G401 (cell line): ENCODE measurements around the gene FRS3. TPM values are rescaled to one million over a fixed set of nuclear protein-coding genes. Genes with fewer than 3 reads are reported as not detected.

Experiments
- DNase-seq: peaks from one replicate; pipeline ENCODE4 v3.0.0-alpha.2; 2015; ENCODE audit warnings: low spot score
- in situ Hi-C: cut with HindIII; loops from 2 replicates; pipeline ENCODE4 v1.10.0; 2016; ENCODE audit warnings: low sequenced_read_pairs, mixed read lengths
- total RNA-seq: library from RNA; depleted of rRNA; stranded (reverse); fragments of >200 nt; shearing (Covaris generic); gene quantifications from 2 replicates; pipeline ENCODE4 v1.2.3, GENCODE V29; 2014

The FRS3 gene
- total RNA-seq, 1 experiment from 2014 or later, result 3.3 TPM

DNA sequence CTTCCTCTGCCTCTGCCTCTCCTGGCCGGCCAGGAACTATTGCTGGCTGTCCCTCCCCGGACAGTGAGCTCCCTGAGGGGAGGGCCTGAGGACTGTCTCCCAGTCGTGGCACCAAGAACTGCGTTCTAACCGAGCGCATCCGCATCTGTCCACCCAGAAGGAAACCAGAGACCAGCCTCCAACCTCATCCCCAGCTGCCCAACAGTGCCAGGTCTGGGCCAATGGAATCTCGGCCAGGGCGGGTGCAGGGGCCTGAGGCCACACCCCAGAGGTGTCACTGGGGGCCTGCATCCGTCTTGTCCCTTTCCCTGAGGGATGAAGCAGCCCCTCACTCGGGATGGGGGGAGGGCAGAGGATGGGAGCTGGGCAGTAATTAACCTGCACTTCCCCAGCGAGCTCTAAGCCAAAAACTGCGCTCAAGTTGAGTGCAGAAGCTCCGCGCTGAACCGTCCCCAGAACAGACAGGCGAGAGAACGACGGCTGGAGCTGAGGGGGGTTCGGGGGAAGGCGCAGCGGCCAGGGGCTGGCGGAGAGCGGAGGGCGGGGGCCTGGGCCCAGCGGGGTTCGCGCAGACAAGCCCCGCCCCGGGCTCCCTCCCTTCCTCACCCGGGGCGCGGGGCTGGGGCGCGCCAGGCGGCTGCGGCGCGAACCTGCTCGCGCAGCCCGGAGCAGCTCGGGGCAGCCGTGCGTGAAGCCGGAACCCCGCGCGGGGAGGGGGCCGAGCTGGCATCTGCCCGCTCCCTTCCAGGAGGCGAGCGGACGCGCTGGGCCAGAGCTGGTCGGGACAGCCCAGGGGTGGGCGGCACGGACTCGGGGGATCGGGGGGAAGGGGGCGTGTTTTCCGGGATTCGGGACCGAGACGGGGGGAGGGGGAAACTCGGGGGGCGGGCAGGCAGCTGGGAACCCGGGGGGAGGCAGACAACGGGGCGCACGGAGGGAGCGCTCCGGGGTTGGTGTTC, 45.7 kb downstream of the FRS3 start:
- peak; percentile 69 for DNase-seq
- in situ Hi-C loops, result no loop called here

DNA sequence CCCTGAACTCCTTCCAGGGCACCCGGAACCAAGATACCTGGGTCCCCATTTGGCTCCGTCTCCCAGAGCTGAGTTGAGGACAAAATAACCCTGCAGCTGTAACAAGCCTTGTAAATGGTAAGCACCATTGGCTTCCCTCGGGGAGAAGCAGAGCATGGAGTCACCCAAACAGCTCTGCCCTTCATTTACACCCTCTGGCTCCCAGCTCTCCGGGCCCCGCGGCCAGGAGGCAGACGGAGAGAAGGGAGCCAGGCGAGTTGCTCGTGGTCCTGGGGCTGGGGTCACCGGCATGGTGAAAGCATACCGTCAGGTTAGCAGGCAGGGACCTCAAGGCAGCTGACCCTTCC, 46.4 kb downstream of the FRS3 start:
- peak; percentile 19 for DNase-seq
- in situ Hi-C loops, result no loop called here

DNA sequence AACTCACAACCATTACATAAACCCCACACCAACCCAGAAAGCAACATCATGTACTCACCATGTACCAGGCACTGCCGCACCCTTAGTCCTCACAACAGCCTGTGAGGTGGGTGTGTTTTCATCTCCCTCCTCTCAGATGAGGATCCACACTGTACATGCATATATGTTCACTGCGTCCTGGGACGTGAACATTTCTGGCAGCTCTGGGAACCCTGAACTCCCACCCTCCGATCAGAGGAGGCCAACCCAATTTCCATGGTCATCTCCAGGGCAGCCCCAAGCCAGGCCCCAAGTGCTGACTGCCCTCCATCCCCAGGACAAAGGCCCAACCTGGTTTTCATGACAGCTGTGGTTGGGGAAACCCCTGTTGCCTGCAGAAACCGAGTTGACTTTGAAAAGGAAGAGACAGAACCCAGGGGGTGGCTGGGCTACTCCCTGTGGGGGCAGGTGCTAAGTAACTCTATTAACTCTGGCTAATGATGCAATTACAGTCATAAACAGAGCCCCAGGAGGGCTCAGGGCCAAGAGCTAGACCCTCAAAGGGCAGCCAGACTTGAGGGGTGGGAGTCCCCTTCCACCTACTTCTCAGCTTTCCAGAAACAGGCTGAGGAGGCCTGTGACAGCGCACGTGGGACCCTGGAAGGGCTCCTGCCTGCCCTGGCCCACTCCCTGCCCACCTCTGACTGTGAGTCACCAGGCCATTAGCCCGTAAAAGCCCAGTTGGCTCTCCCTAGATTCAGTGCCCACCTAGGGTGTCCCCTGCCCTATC, 46.9 kb downstream of the FRS3 start:
- DNase-seq, result no peak
- in situ Hi-C loops, result no loop called here

DNA sequence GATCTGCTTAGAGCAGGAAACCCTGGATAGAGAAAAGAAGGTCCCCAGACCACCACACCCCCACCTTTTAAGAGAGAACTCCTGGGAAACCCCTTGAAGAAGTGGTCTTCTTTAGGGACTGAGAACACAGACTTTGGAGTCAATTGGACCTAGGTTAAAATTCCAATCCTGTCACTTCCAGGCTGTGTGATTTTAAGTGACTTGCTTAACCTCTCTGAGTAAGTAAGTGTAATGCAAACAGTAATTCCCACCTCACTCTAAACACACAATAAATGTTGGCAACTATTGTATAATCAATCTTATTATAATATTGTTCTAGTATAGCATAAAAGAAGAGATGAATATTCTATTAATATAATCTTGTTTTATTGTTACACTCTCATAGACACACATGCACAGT, 47.6 kb downstream of the FRS3 start:
- DNase-seq, result no peak
- in situ Hi-C loops, result no loop called here

DNA sequence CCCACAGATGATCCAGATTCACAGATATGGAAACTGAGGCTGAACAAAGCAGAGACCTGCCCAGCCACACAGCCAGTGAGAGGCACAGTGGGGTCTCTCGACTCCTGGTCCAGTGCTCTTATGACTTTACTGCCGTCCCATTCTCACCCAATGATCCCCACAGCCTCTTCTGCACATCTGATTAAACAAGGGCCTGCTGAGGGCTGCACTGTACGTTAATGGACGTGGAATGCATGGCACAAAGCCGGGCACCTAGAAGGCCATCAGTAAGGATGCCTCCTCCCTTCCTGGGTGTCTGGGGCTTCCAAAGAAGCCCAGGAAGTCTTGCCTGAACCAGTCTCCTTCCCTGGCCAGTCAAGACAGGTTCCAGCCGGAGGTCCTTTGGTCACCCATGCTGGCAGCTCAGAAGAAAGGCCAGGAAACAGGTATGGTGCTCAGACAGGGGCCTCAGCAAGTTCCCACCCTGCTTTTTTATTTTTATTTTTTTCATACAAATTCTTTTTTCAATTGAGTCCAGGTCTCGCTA, 48.1 kb downstream of the FRS3 start:
- no peak for DNase-seq
- in situ Hi-C loops, result no loop called here

DNA sequence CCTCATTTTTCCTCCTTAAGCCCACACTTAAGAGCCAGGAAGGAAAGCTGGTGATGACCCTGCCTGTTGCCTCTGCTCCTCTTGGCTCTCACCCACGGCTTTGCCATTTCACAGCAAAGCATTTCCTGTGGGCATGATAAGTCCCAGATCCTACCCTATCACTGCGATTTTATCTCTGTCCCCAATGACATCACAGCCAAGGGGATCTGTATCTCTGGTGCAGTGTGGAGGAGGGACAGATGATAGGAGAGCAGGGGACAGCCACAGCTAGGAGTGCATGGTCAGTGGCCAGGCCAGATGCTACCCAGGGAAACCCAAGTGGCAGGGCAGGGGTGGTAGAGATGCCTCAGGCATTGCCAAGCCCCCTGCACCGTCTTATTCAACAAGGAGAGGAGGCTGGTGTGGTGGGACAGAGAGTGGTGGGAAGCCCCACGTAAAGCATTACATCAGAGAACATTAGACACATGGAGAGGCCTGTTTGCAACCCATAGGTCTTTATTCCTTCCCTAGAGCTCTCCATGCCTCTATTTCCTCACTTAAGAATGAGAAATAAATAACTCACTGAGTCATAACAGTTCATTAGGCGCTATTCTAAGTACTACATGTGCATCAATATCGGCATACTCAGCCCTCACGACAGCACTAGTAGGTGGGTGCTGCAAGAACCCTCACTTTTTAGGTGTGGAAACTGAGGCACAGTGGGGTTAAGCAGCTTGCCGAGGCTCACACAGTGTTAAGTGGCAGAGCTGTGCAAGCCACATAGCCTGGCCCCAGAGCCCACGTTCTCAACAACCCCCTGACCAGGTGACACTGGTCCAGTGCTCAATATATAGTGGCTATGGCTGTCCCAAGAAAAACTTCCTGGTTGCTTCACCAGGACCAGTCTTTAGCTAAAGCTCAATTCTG, 48.9 kb downstream of the FRS3 start:
- peak; percentile 34 for DNase-seq
- in situ Hi-C loops, result no loop called here

DNA sequence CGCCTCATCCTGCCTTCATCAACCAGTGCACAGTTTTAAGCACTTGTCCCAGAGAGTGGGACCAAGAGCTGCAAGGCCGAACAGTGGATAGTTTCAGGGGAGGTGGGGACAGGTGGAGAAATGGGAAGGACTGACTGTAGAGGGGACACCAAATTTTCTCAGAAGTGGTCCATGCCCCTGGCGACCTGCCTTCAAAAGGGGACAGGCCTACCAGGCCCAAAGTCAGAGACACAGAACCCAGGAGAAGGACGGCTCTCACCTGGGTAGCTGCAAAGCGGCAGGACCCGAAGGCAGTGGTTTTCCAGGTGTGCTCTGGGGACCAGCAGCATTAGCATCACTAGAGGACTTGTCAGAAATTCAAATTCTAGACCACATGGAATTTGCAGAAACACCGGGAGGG, 50.1 kb downstream of the FRS3 start:
- no peak for DNase-seq

DNA sequence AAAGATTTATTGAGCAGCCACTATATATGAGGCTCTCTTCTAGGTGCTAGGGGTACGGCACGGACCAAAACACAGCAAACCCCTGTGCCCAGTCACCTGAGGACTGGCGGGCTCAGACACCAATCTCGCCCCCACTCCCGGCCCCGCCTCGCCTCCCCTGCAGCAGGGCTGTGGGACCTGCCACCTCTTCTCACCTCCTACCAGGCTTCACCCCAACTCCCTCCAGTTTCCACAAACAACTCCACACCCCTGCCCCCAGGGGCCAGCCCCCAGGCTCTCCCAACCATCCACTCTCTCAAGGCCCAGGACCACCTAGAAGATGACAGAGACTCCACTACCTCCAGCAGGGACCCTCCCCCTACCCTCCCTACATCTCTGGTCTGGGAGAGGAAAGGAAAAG, 50.7 kb downstream of the FRS3 start:
- in situ Hi-C loops, result no loop called here
- no peak for DNase-seq

More for the DNA sequence above, 50.1 kb downstream of the FRS3 start:
- in situ Hi-C loops, result no loop called here

DNA sequence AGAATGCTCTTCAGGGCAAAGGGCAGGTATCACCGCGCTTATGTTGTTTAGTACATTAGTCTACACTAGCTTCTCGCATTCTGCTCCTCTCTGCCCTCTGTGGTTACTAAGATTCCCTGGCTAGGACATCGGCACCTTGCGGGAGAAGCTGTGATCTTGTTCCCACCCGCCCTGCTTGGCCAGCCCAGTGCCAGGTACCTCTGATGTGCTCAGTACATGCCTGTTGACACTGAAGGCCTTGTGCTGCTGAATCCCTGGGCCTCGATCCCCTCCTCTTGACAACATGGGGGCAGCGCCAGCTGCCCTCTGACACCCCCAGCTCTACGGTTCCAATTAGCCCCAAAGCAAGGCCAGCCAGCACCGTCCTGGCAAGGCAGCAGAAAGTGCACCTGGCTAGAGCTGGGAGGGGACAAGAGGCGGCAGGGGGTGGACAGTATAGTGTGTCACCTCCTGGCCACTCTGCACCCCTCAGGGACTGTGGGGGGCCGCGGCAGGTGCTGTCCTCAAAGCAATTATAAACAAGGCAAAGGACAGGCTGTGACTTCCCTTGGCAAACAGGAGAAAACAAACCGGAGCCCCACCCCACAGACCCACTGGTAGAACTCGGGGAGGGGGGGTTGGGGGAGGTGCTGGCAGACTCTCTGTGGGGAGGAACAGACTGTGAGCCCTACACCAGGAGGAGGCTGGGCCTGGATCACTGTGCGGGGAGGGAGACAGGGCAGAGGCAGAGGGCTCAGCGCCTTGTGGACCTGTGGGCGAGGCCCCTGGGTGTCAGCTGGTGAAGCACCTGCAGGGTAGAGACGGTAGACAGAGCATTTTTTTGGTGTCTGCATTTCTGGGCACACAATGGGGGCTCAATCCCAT, 51.4 kb downstream of the FRS3 start:
- peak; percentile 78 for DNase-seq
- in situ Hi-C loops, result no loop called here

DNA sequence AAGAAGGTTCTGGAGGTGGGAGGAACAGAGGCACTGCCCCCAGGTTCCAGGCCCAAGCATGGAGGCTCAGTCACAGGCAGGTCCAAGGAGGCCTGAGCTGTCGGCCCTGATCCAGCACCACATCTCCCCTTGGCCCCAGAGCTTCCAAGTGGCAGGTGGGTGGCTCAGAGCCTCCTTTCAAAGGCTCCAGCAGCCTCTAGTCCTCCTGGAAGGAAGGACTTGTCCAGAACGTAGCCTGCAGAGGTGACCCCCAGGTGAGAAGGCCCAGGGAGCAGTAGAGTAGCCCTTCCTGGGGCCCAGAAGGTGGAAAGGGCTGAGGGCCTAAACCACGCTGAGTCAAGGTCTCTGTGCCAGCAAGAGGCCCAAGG, 52.0 kb downstream of the FRS3 start:
- DNase-seq, result no peak
- in situ Hi-C loops, result no loop called here

DNA sequence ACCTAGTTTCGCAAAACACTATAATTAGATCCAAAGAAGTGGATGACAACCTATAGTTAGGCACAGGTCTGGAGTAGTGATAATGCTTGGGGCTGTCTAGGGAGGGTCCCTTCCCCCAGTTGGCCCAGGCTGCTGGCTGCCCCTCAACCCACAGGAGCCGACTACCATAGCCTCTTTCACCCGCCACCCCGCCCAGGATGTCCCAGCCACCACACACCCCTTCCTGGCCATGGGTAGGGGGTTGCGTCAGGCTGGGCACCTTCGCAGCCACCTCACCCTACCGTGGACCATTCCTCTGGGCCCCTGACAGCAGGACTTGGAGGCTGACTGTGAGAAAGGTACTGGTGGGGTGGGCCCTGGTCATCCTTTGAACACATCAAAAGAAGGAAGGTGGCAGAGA, 52.8 kb downstream of the FRS3 start:
- no peak for DNase-seq
- in situ Hi-C loops, result no loop called here

DNA sequence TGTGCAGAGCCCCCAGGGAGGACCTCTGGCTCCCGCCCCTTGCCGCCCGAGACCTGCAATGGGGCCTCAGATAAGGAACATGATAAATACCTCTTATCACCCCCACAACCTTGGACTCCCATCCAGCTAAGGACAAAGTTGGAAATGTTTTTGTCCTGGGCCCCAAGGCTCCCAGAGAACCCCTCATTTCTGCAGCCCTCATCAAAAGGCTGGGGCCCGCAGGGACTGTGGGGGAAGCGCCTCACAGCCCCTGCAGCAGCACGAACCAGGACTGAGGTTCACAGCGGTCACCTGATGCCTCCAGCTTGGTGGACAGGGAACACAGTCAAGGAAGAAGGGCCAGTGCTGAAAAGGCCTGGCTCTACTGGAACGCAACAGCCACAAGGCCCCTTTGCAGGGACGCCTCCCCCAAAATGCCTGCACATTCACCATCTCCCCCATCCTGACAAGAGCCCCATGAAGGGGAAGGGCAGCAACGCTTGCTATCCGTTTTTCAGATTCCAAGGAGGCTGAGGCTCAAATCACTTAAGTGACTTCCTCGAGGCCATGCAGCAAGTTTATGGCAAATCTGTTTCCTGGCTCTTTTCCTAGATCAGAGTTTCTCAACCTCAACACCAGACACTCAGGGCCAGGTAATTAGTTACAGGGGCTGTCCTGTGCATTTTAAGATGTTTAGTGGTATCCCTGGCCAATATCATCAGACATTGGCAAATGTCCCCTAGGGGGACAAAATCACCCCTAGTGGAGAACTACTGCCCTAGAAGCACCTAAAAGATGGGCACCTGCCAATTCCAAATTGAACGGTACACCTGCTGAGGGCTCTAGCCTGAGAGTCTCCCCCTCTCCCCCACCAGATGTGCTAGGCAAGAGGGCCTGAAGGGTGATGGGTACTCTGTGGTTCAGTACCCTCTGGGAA, 54.9 kb downstream of the FRS3 start:
- no peak for DNase-seq
- in situ Hi-C loops, result no loop called here

DNA sequence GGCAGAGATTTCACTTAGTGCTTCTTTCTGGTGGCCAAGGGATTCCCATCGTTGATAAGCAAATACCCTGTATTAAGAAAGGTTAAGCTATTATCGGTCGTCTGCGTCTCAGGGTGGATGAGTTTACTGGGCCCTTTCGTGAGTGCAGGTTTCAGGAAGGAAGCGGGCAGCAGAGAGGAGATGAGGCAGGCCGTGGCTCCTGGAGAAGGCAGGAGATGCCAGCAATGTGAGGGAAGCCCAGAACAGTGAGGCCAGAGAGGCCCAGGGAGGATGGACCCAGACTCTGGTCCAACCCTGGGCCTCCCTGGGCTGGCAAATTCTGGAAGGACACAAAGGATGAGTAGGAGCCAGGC, 55.5 kb downstream of the FRS3 start:
- in situ Hi-C loops, result no loop called here
- DNase-seq, result no peak

DNA sequence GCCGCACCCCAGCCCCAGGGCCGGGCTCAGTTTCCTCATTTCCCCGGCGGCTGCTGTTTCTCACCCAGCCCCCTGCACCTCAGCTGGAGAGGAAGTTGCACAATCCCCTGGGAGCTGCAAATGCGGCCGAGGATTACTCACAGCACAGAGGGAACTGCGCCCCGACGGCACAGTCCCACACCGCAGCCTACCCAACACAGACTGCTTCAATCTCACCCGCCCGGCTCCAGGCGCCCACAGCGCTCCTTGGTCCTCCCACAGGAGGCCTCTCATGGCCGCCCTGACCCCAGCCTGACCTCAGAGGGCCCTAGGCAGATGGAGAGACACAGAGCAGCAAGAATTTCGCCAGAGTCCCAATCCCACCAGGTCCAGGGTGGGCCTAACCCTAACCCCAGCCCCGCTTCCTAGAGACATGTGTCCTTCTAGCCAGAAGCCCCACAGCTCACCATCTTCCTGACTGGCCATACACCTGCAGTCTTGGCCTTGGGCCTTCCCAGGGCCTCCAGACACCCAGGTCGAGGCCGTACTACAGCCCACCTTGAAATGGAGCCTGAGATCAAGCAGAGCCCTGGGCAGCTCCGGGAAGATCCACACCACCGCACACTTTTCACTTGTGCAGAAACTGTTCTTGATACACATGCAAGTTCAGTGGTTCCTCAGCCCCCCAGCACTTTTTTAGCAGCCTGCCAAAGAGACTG, 56.0 kb downstream of the FRS3 start:
- DNase-seq, result no peak
- in situ Hi-C loops, result no loop called here

DNA sequence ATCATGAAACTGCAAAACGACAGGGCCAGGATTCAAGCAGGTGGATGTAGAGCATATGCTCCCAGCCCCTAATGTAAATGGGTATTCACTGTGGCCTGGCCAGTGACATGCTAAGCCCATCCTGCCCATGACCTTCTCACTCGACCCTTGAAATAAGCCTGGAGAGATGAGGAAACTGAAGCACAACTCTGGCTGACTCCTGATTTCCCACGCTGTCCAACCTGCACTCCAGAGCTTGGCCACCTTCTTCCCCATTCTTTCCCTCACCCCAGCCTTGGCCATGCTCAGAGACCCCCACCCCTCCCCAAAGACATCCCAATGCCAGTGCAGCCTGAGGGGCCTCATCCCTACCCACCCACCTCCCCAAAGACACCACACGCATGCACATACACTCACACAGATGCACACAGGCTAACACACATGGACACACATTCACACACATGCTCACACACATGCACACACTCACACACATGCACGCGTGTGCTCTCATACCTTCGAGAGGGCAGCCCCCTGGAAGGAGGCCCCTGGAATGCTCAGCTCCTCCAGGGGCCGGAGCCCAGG, 56.7 kb downstream of the FRS3 start:
- in situ Hi-C loops, result no loop called here
- no peak for DNase-seq

DNA sequence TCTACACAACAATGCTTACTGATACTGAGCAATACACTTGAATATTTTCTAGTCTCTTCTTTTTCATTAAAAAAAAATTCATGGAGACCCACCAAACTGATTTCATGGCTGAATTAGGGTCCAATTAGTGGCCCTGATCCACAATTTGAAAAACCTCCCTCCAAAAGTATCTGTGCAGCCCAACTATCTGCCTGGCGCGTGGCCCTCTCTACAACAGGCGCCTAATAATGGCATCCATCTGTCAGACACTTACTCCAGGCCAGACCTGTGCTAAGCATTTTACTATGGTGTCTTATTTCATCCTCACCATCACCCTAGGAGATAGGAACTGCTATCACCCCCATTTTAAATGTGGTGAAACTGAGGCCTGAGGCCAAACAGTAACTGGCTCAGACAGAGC, 58.3 kb downstream of the FRS3 start:
- DNase-seq, result no peak
- in situ Hi-C loops, result no loop called here

DNA sequence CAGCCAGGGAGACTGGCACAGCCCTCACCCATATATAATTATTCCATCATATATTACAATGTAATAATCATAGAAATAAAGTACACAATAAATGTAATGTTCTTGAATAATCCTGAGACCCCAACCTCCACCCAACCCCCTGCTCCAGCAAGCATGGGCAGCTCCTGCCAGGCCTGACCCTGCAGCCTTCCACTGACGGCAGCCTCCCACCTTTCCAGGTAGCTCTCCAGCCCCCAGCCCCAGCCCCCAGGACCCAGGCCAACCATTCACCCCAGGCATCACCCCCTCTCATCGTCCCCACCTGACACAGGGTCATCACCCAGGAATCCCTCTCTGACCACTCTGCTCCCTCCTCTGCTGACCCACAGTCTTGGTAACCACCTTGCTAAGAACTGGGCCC, 58.9 kb downstream of the FRS3 start:
- no peak for DNase-seq
- in situ Hi-C loops, result no loop called here
